Uterus (tissue), 4 donors: ENCODE results near the gene ROCK2. TPM values are rescaled to one million over a fixed set of nuclear protein-coding genes. Genes with fewer than 3 reads are reported as not detected.

Experiments
- DNase-seq, 2 donors: peaks; one replicate each; pipeline ENCODE4 v3.0.0-alpha.2; 2019 to 2020
- H3K27ac ChIP-seq, 2 donors: fragments of 200-600 bp; sonication (generic); 1 replicate in 1 of 2; 2 replicates in 1 of 2; pipeline ENCODE4 v1.5.1; 2016 to 2018
- H3K27me3 ChIP-seq, 2 donors: fragments of 200-600 bp; sonication (generic); one replicate each; pipeline ENCODE4 v1.5.1; 2018 to 2019; ENCODE audit warnings: control low read depth in 1 of 2
- H3K36me3 ChIP-seq, 2 donors: fragments of 200-600 bp; sonication (generic); one replicate each; pipeline ENCODE4 v1.5.1; 2019; ENCODE audit warnings: control low read depth in 1 of 2
- H3K4me1 ChIP-seq, 2 donors: fragments of 200-600 bp; sonication (generic); one replicate each; pipeline ENCODE4 v1.5.1; 2018 to 2019; ENCODE audit warnings: control low read depth in 1 of 2
- H3K4me3 ChIP-seq, 2 donors: fragments of 200-600 bp; sonication (generic); 1 replicate in 1 of 2; 2 replicates in 1 of 2; pipeline ENCODE4 v1.5.1; 2018 to 2019; ENCODE audit warnings: mild to moderate bottlenecking in 1 of 2
- H3K9me3 ChIP-seq, 2 donors: fragments of 200-600 bp; sonication (generic); one replicate each; pipeline ENCODE4 v1.5.1; 2019; ENCODE audit warnings: control low read depth in 1 of 2
- POLR2A ChIP-seq, 2 donors: fragments of 450-650 bp; IDR thresholded peaks; one replicate each; pipeline ENCODE4 v1.6.1; 2016; ENCODE audit warnings: antibody characterized with exemption in 2 of 2, mild to moderate bottlenecking in 1 of 2, moderate library complexity in 1 of 2
- intact Hi-C: fragments of 100-400 bp; cut with DNase I; formaldehyde crosslinking; loops from one replicate; pipeline ENCODE4 v1.15.1; 2023; ENCODE audit warnings: low total_unique reads
- total RNA-seq, 4 donors: library from RNA; depleted of rRNA in 3 of 4; stranded (reverse); fragments of >200 nt in 3 of 4; gene quantifications; one replicate each; pipeline versions ENCODE4 v1.1.0 to v1.2.4, GENCODE V29; 2014 to 2023
- TF ChIP-seq, protein P1 (sequence below), 4 experiments: fragments of 200-600 bp in 2 of 4; fragments of 450-650 bp in 2 of 4; sonication (generic) in 2 of 4; IDR thresholded peaks; one replicate each; pipeline ENCODE4 v1.5.1; 2016 to 2019; ENCODE audit warnings: antibody characterized with exemption in 4 of 4, mild to moderate bottlenecking in 2 of 4, moderate library complexity in 1 of 4
- donor health status: DM: yes; HTN: yes; CAD: no.

ROCK2 gene
- total RNA-seq, 4 donors from 2014 or later: 78.5 to 143 (median 122) TPM

DNA sequence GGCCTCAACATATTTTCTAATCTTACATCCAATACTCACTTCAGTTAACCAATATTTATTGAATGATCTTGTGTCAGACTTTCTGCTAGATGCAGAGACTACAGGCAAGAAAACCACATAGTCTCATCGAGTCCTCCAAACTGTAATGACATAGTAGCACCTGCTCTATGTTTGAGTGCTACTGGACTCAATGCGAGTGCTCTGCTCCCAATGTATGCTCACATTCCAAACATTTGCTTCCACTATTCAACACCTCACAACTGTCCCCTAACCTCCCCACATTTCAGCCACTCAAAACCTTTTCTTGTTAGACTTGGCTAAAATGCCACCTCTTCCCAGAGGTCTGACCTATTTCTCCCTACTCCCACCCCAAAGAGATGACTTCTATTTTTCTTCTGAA lies 124.0 kb downstream of the ROCK2 start:
- no peak overlapping the region for H3K4me3 ChIP-seq
- TF ChIP-seq POLR2A (IDR thresholded peaks at IDR 0.05): no peak
- TF ChIP-seq, protein P1, sequence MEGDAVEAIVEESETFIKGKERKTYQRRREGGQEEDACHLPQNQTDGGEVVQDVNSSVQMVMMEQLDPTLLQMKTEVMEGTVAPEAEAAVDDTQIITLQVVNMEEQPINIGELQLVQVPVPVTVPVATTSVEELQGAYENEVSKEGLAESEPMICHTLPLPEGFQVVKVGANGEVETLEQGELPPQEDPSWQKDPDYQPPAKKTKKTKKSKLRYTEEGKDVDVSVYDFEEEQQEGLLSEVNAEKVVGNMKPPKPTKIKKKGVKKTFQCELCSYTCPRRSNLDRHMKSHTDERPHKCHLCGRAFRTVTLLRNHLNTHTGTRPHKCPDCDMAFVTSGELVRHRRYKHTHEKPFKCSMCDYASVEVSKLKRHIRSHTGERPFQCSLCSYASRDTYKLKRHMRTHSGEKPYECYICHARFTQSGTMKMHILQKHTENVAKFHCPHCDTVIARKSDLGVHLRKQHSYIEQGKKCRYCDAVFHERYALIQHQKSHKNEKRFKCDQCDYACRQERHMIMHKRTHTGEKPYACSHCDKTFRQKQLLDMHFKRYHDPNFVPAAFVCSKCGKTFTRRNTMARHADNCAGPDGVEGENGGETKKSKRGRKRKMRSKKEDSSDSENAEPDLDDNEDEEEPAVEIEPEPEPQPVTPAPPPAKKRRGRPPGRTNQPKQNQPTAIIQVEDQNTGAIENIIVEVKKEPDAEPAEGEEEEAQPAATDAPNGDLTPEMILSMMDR (IDR thresholded peaks at IDR 0.05): no peak
- no peak overlapping the region for H3K27ac ChIP-seq
- H3K27me3 ChIP-seq: no peaks in the 10 kb centered on the region
- no peaks in the 10 kb centered on the region for H3K4me1 ChIP-seq
- H3K36me3 ChIP-seq: no peaks in the 10 kb centered on the region
- no peak for DNase-seq
- H3K9me3 ChIP-seq: no peaks in the 10 kb centered on the region
- intact Hi-C loops: no loop called here

DNA sequence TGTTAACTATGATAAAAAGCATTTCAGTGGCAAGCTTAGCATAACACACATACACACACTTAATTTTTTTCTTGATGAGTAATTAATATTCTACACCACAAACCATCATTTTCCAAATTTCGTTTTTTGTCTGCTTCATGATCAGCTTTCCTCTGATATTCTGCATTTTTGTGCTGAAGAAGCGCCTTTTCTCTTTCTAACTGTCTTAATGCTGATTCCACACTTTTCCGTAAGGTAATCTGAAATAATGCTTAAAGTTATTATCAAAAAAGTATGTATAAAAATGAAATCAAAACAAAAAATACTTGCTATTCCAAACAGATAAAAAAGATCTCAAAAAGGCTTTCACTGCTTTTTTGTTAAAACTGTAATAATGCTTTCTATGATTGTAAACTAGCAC lies 129.0 kb downstream of the ROCK2 start:
- no peaks in the 10 kb centered on the region for H3K27me3 ChIP-seq
- H3K27ac ChIP-seq: peak overlapping the region in 1 of 2 donors; percentile 33
- no peak for DNase-seq
- intact Hi-C loops: no loop called here
- no peaks in the 10 kb centered on the region for H3K9me3 ChIP-seq
- TF ChIP-seq POLR2A (IDR thresholded peaks at IDR 0.05): no peak
- TF ChIP-seq, protein P1 (IDR thresholded peaks at IDR 0.05): no peak
- H3K36me3 ChIP-seq: no peaks in the 10 kb centered on the region
- no peaks in the 10 kb centered on the region for H3K4me1 ChIP-seq
- H3K4me3 ChIP-seq: no peak overlapping the region

DNA sequence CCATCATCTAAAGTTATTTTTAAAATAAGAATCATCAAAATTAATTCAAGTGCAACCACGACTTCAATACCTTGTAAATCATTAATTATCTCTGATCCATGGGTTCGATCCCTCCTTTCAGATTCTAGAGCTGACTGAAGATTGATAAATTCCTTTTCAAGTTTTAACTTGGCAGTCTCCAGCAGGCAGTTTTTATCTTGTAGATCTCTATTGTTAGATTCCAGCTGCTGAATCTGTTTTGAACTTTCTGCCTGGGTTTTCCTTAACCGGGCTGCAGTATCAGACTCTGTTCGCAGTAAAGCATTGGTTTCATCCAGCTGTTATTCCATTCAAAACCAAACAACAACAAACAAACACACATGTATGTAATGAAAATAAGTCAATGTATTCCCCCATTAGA lies 129.7 kb downstream of the ROCK2 start:
- Histone ChIP-seq H3K27ac (no peak overlapping the region), H3K36me3 (no peaks in the 10 kb centered on the region), H3K4me1 (no peaks in the 10 kb centered on the region), H3K4me3 (no peak overlapping the region), H3K27me3 (no peaks in the 10 kb centered on the region), H3K9me3 (no peaks in the 10 kb centered on the region)
- intact Hi-C loops: no loop called here
- DNase-seq: no peak
- TF ChIP-seq, protein P1 (IDR thresholded peaks at IDR 0.05): no peak
- TF ChIP-seq POLR2A (IDR thresholded peaks at IDR 0.05): no peak

DNA sequence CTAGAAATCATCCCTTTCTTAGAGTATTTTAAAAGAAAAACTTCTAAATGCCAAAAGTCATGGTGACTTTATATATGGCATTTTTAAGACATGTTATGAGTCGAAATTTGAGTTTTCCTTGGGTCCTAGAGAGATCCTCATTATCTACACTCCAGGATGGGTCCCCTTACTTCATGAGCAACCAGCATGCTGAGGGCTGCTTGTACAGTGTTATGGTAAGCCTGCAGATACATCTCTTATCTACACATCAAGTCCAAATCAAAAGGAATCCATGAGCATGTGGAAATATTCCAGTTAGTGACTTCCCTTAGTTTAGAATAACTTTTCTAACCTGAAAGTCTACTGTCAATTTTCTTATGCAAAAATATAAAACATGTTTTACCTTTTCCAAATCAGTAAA lies 130.5 kb downstream of the ROCK2 start:
- no peaks in the 10 kb centered on the region for H3K27me3 ChIP-seq
- no peaks in the 10 kb centered on the region for H3K9me3 ChIP-seq
- intact Hi-C loops: no loop called here
- no peak for DNase-seq
- H3K27ac ChIP-seq: no peak overlapping the region
- TF ChIP-seq, protein P1 (IDR thresholded peaks at IDR 0.05): no peak
- TF ChIP-seq POLR2A (IDR thresholded peaks at IDR 0.05): no peak
- no peaks in the 10 kb centered on the region for H3K36me3 ChIP-seq
- no peak overlapping the region for H3K4me3 ChIP-seq
- H3K4me1 ChIP-seq: no peaks in the 10 kb centered on the region

DNA sequence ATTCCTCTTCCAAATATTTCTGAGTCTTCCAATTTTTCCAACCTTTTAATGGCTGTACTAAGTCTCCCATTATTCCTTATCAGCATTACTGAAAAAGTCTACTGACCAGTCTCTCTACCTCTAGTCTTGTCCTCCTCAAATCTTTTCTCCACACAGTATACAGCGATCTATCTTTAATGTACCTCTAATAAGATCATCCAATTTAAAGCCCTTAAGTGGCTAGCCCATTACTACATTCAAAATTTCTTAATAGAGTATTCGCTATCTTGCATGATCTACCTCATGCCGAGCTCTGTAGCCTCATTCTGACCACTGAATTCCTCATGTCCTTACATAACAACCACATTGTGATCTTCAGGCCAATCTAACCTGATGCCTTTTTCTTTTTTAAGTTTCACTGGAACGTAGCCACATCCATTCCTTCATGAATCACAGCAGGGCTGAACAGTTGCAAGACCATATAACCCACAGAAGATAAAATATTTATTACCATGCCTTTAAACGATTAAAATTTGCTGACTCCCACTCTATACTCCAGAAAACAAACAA lies 131.3 kb downstream of the ROCK2 start:
- no peak for DNase-seq
- H3K4me1 ChIP-seq: no peaks in the 10 kb centered on the region
- TF ChIP-seq POLR2A (IDR thresholded peaks at IDR 0.05): no peak
- TF ChIP-seq, protein P1 (IDR thresholded peaks at IDR 0.05): no peak
- no peaks in the 10 kb centered on the region for H3K27me3 ChIP-seq
- H3K9me3 ChIP-seq: no peaks in the 10 kb centered on the region
- intact Hi-C loops: no loop called here
- H3K4me3 ChIP-seq: no peak overlapping the region
- no peak overlapping the region for H3K27ac ChIP-seq
- no peaks in the 10 kb centered on the region for H3K36me3 ChIP-seq
